AG04450 (cell line): ENCODE results near the gene TMEM232. TPM values are rescaled to one million over a fixed set of nuclear protein-coding genes. Genes with fewer than 3 reads are reported as not detected.

Source experiments
- CTCF ChIA-PET: fragments of 300-600, 350-600 bp; formaldehyde crosslinking; extraction: SDS; loops from one replicate; lab custom pipeline; 2022; ENCODE audit warnings: antibody characterized with exemption, inconsistent platforms; lab: Charles Lee
- POLR2A ChIA-PET: fragments of 350-600 bp; formaldehyde crosslinking; extraction: SDS; loops from one replicate; lab custom pipeline; 2021; ENCODE audit warnings: antibody characterized with exemption, inconsistent platforms; lab: Yijun Ruan, JAX
- DNase-seq: peaks from one replicate; pipeline ENCODE4 v3.0.0-alpha.2; 2011; ENCODE audit warnings: low read depth, low spot score
- H3K27ac ChIP-seq: one replicate; pipeline ENCODE4 v1.5.1; 2012; ENCODE audit warnings: low read depth, low read length, control low read depth
- H3K27me3 ChIP-seq: one replicate; pipeline ENCODE4 v1.6.0; 2012; ENCODE audit warnings: low read length; ENCODE audit not compliant: control insufficient read depth, insufficient read depth
- H3K4me3 ChIP-seq: 2 replicates; pipeline ENCODE4 v1.5.1; 2011; ENCODE audit warnings: mild to moderate bottlenecking, low read depth, low read length, control low read depth
- H3K9me3 ChIP-seq: 2 replicates; pipeline ENCODE4 v1.5.1; 2012; ENCODE audit warnings: low read length; ENCODE audit not compliant: control insufficient read depth, insufficient read depth
- CTCF ChIP-seq: IDR thresholded peaks from 2 replicates; pipeline ENCODE4 v1.5.1; 2011; ENCODE audit warnings: low read depth, low read length, control low read depth, inconsistent platforms
- polyA plus RNA-seq: library from polyadenylated mRNA; depleted of rRNA; stranded (reverse); fragments of >200 nt; gene quantifications from 2 replicates; pipeline ENCODE4 v1.2.3, GENCODE V29; 2011

Gene TMEM232
- polyA plus RNA-seq, 1 experiment, result 0.95 TPM

GRCh38 chr5:110561510-110561909 lies 165.0 kb downstream of the TMEM232 start:
- Histone ChIP-seq H3K9me3 (no peaks in the 10 kb centered on the region), H3K27ac (no peak overlapping the region), H3K27me3 (no peaks in the 10 kb centered on the region), H3K4me3 (no peak overlapping the region)
- POLR2A ChIA-PET, result no interaction called here
- CTCF ChIA-PET, result no interaction called here
- TF ChIP-seq CTCF, result no peak
- no peak for DNase-seq

GRCh38 chr5:110549301-110549700 lies 177.2 kb downstream of the TMEM232 start:
- ChIA-PET CTCF (no interaction called here), POLR2A (no interaction called here)
- no peak for DNase-seq
- H3K4me3 ChIP-seq, result no peak overlapping the region
- no peaks in the 10 kb centered on the region for H3K9me3 ChIP-seq
- TF ChIP-seq CTCF, result no peak
- no peaks in the 10 kb centered on the region for H3K27me3 ChIP-seq
- no peak overlapping the region for H3K27ac ChIP-seq

- ChIA-PET POLR2A (no interaction called here), CTCF (no interaction called here)
- Histone ChIP-seq H3K27ac (no peak overlapping the region), H3K4me3 (no peak overlapping the region), H3K27me3 (no peaks in the 10 kb centered on the region), H3K9me3 (no peaks in the 10 kb centered on the region)
- TF ChIP-seq CTCF, result no peak
- no peak for DNase-seq
Observed at GRCh38 chr5:110548171-110548570, 178.3 kb downstream of the TMEM232 start.

GRCh38 chr5:110547495-110547894 lies 179.0 kb downstream of the TMEM232 start:
- DNase-seq, result no peak
- Histone ChIP-seq H3K27ac (no peak overlapping the region), H3K9me3 (no peaks in the 10 kb centered on the region), H3K4me3 (no peak overlapping the region), H3K27me3 (no peaks in the 10 kb centered on the region)
- ChIA-PET POLR2A (no interaction called here), CTCF (no interaction called here)
- no peak for TF ChIP-seq CTCF

GRCh38 chr5:110545716-110546115 lies 180.8 kb downstream of the TMEM232 start:
- ChIA-PET CTCF (no interaction called here), POLR2A (no interaction called here)
- H3K4me3 ChIP-seq, result no peak overlapping the region
- no peak for TF ChIP-seq CTCF
- DNase-seq, result no peak
- no peaks in the 10 kb centered on the region for H3K27me3 ChIP-seq
- no peaks in the 10 kb centered on the region for H3K9me3 ChIP-seq
- no peak overlapping the region for H3K27ac ChIP-seq
